Measurements from ENCODE around the gene CABLES2.

CABLES2 gene

DNA sequence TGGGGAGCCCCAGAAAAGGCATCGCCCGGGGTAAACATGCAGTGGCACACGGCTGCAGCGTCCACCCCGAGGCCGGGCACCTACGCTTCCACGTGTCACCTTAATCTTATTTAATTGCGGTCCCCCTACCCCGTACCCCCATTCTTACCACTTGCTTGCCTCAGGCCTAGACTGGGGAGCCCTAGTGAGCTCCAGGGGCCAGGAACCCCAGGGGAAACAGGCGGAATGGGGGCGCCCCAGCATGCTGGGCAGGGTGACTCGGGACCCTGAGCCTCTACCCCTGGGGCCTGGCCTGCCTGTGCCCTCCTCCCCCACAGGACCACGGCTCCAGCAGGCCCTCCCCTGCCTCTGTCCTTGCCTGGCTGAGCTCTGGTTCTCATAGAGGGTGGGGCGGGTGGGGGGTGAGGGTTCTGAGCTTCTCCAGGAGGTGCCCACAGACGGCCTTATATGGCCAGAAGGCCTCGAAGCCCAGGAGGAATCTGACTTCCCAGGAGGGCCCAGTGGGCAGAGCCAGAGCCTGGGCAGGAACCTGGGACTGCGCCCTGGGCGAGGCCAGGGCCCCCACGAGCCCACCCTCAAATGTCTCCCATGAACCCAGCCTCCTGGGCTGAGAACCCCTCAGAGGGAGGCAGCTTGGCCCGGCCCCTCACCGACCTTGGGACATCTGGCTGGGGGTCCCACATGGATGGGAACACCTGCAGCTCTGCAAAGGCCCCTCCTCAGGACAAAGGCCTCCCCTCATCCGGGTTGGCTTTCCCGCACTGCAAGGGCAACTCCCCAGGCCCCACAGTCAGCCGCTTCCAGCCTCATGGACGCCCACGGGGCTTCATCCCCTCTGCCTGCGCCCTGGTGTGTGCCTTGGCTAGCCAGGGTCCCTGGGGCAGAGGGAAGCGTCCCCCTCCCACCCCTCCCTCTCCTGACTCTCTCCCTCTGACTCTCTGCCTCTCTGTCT is 34.8 kb downstream of the CABLES2 start:
- DNase-seq (ENCODE audit: low read depth in 2 of 2, low spot score in 1 of 2) = no peak

DNA sequence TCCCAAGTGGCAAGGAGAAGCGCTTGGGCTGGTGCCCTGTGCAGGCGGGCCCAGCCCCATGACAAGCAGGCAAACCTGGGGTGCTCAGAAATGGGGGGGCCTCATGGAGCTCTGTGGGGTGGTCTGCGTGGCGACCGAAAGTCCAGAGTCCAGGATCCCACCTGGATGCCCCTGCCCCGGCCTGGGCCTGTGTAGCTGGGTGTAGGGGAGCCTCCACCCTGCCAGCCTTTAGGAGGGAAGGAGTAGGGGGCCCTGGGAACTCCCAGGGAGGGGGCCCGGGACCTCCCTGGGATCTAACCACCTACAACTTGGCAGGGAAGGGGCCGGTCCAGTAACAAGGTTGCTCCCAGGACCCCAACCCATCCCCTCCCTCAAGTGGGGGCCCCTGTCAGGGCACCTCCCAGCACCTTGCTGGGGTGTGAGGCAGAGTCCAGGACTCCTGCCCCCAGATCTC is 35.5 kb downstream of the CABLES2 start:
- no peak for DNase-seq (ENCODE audit: low read depth in 2 of 2, low spot score in 1 of 2)

DNA sequence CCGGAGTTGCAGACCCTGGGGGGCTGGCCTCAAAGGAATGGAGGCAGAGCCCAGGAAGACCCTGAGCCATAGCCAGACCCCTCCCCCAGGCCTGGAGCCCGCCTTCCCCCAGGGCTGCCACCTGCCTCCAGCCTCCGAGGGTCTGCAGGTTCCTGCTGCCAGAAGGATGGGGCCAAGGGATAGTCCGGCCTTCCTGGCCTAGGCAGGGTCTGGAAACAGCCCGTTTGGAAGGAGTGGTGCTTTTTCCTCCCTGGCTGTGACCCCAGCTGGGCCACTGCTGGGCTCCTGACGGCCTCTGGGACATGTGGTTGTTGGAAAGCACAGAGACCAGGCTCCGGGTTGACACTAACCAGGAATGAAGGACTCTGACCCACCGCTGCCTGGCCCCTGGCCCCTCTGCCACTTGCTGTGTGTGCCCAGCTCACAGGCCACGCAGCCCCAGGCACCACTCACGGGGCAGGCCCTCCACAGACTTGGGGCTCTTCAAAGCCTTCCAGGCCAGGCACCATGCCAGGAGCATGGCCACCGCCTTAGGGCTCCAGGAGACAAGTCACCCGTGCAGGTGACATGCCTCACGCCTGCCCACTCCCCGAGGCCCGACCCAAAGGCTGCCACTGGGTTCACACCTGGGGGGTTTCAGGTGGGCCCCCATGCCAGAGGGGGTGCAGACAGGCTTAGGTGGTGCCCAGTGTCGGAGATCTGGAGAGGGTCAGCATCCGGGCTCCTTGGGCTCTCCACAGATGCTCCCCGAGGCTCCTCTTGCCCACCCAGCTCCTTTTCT is 36.1 kb downstream of the CABLES2 start:
- DNase-seq (ENCODE audit: low read depth in 2 of 2, low spot score in 1 of 2) = no peak

DNA sequence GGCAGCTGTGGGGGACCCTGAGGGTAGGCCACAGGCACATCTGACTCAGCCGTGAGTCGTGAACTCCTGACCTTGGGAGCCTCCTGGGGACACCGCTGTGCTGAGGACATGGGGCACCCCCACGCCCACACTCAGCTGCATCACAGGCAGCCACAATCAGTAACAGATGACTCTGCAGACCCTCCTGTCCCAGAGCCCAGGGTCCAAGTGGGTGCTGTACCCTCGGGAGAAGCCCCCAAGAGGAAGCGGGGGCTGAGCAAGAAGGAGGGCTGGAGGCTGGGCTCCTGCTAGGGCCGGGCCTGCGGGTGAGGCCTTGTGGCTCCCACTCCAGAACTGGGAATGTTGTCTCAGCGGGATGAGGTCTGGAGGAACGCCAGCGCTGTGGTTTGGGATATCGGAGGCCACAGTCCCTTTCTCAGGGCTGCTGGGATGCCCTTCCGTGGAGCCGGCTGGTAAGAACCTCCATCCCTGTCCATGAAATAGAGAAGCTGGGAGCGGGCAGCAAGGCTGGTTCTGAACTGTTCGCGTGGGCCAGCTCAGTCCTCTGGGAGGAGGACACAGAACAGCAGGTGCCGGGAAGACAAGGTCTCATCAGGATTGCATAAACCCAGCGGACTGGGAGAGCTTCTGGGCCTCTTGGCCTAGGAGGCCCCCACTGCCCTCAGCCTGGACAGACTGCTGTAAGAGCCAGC is 36.8 kb downstream of the CABLES2 start:
- peak in 1 of 2 donors; percentile 13 for DNase-seq (ENCODE audit: low read depth in 2 of 2, low spot score in 1 of 2)

DNA sequence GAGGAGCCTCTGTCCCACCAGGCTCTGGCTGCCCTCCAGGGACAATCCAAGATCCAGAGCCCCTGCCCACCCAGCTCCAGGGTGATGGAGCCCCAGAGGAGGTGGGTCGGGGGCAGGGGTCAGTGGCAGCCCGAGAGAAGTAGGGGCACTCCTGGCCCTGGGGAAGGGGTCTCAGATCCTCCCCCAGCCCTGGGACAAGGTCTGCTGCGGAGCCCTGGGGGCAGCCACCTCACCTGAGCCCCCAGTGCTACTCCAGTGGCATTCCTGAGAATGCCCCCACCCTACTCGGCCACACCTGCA is 37.3 kb downstream of the CABLES2 start:
- no peak for DNase-seq (ENCODE audit: low read depth in 2 of 2, low spot score in 1 of 2)

DNA sequence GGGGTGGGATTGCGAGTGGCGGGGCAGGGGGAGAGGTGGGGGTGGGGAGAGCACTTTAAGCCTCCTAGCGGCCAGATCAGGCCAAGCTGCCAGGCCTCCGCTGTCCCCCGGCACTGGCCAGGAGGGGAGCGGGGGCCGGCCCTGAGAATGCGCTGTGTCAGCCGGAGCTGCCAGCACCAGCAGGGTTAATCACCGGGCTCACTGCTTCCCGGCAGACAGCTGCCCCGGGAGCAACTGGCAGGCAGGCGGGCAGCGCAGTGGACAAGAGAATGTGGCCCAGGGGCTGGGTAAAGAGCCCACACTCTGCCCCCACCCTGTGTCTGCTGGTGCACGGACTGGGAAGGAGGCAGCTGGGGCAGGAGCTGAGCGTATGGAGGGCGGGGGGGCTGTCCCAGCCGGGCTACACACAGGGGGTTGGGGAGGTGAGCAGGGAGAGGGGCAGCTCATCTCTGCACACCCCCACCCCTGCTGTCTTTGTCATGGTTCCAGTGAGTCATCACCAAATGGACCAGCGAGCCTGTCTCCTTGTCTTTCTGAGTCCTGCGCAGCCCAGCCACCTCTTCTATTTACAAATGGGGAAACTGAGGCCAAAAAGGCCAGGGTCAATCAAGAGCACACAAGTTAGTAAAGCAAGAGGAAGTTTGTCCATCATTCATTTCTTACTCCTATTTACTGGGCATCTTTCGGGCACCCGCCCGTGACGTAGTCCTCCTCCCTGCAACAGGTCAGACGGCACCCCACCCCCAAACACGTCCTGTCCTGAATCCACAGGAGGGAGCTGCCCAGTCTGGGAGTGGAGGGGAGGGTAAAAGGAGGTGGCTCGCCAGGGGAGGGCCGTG is 37.9 kb downstream of the CABLES2 start:
- DNase-seq (ENCODE audit: low read depth in 2 of 2, low spot score in 1 of 2) = no peak

DNA sequence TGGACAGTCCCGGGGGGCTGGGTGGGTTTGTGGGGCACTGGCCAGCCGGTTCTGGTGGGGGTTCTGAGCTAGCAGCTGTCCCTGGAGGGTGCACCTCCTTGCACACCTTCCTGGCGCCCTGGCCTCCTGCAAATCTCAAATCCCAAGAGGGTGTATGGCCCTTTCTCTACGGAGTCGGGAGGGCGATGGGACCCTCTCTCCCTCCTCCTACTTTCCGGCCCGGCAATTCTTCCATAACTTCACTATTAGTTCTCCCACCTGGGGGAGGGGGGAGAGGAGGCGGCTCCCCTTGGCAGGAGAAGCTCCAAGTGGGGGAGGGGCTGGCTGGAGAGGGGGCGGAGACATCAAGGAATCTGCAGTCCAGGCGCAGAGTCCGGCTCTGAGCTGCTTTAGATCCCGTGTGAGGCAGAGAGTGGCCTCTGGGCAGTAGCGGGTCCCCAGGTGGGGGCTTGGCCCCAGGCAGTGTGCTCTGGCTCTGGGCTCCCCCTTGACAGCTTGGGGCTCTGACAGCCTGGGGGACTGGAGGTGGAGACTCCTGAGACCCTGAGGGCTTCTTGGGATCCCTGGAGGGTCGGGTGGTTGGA is 38.6 kb downstream of the CABLES2 start:
- DNase-seq (ENCODE audit: low read depth in 2 of 2, low spot score in 1 of 2) = no peak

DNA sequence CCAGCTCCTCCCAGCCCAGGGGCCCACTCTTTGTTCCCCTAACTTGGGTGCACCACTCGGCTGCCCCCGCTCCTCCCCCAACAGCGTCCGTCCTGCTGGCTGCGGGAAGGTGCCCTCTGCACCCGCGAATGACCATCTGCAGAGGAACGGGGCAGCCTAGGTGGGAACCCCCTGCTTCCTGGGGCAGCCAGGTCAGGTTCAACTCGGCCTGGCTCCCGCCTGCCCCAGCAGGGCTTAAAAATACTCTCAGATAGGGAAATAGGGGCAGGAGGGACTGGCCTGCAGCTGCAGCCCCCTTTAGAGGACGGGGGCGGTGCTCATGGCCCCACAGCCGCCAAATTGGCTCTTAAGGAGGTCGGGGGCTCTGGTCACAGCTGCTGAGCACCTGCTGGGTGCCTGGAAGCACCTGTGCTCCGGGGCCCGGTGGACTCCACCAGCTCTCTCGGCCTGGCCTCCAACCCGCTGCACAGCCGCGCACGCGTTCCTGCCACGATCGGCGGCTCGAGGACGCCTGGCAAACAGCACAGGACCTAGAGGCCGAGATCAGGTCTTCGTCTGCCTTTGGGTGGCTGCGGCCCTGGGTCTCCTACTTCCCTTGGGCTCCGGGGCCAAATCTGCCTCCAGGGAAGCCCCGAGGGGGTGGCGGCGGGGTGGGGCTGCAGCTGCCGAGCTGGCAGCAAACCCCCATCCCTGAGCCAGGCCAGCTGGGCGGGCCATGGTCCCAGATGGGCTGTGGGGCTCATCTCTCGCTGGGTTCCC is 39.3 kb downstream of the CABLES2 start:
- no peak for DNase-seq (ENCODE audit: low read depth in 2 of 2, low spot score in 1 of 2)

DNA sequence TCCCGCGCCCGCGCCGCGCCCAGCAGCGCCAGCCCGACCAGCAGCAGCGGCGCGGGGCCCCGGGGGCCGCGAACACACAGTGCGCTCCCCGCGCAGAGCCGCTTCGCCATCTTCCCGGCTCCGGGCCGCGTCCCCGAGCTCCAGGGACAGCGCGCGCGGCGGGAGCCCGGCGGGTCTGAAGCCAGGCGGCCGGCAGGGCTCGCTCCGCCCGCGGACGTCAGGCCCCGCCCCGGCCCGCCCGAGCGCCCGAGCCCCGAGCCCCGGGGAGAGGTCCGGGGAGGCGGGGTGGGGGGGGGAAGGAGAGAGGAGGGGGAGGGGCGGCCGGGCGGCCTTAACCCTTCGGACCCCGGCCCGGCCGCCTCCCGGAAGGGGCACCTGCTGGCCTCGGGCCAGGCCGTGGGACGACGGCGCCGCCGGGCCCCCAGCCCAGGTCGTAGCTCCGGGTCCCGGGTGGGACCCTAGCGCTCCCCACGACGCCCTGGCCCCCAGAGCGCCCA is 39.9 kb downstream of the CABLES2 start, which contains the start of gene LAMA5:
TSS of gene LAMA5 (minus strand) at position 177 of the 497 bp plus-strand sequence. CDS start at position 110, 67 bp downstream.
- DNase-seq (ENCODE audit: low read depth in 2 of 2, low spot score in 1 of 2) = no peak

DNA sequence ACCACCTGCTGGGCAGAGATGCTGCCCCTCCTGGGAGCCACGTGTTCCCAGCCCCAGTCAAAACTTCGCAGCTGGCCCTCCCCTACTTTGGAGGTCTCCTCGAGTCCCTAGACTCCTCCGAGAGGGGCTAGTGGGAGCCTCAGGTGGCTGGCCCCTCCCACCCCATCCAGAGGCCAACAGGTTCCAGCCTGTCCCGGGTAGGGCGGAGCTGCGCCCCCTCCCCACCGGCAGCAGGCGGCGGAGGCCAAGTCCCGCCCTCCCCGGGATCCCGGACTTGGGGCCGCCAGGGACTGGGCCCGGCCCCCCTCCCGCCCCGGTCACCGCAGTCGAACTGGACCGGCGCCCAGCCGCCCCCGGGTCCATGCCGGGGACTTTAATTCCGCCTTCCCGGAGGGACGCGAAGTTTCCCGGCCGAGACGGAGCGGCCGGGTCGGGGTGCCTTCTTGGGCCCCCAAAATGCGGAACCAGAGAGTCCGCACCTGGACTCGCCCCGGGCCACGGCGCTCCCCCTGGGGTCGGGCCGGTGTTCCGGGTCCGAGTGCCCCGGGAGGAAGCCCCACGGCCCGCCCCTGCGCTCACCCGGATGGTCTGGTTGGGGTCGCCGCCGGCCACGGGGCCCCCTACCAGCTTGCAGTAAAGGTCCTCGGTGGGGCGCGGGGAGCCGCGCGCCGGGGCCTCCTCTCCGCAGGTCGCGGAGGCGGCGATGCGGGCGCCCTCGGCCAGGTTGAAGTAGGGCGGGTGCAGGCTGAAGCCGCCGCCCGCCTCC is 40.5 kb downstream of the CABLES2 start:
- DNase-seq (ENCODE audit: low read depth in 2 of 2, low spot score in 1 of 2) = no peak

DNA sequence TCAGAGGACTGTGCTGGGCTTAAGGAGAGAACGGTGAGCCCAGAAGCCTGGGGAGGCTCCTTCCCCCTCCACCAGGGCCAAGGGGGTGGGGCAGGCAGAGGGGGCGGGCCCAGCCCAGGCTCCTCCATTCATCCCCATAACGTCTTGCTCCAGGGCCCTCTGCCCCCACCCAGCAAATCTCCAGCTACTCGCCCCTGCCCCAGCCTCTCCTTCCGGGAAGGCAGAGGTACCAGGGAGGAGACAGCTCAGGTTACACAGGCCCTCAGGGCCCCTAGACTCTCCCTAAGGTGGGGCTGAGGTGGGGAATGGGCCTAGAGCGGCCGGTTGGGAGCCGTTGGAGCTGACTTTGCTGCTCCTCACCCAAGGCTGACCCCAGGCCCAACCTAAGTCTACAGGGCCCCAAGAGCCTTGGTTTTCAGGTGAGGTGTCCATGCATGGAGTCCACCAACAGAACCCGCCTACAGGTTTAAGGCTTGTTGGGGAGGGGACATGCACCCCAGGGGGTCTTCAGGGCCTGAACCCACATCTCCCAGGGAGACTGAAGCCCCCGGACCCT is 41.2 kb downstream of the CABLES2 start:
- no peak for DNase-seq (ENCODE audit: low read depth in 2 of 2, low spot score in 1 of 2)

DNA sequence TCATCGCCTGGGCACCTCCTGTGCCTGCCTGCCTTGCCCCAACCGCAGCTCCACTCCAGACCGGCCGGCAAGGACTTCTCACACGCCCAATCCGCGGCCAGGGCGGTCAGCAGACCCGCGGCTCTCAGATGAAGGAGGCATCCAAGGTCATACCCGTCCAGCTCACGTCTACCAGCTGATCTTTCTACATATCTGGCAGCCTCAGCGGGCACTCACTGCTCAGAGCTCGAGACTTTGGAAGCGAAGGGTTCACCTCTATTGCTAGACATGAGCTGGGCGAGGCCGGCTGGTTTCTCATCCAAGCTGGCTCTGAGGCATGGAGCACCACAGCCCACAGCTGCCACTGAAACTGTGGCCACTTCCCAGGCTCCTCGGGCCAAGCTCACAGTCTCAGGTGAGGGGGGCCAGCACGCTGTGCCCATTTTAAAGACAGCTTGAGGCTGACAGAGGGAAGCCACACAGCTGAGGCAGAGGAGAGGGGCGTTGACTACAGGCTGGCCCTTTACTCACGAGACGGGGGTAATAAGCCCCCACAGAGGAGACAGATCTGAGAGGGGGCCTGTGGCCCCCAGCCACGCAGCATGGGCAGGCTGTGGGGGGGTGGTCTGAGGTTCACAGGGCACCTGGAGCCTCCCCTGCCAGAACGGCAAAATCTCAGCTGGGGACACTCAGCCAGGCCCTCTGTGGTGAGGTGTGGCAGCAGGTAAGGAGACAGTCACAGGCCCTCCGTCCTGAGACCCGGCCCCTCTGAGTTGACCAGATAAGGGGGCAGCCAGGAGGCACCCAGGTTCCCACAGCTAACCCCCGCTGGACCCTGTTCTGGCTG is 42.0 kb downstream of the CABLES2 start:
- DNase-seq (ENCODE audit: low read depth in 2 of 2, low spot score in 1 of 2) = no peak

DNA sequence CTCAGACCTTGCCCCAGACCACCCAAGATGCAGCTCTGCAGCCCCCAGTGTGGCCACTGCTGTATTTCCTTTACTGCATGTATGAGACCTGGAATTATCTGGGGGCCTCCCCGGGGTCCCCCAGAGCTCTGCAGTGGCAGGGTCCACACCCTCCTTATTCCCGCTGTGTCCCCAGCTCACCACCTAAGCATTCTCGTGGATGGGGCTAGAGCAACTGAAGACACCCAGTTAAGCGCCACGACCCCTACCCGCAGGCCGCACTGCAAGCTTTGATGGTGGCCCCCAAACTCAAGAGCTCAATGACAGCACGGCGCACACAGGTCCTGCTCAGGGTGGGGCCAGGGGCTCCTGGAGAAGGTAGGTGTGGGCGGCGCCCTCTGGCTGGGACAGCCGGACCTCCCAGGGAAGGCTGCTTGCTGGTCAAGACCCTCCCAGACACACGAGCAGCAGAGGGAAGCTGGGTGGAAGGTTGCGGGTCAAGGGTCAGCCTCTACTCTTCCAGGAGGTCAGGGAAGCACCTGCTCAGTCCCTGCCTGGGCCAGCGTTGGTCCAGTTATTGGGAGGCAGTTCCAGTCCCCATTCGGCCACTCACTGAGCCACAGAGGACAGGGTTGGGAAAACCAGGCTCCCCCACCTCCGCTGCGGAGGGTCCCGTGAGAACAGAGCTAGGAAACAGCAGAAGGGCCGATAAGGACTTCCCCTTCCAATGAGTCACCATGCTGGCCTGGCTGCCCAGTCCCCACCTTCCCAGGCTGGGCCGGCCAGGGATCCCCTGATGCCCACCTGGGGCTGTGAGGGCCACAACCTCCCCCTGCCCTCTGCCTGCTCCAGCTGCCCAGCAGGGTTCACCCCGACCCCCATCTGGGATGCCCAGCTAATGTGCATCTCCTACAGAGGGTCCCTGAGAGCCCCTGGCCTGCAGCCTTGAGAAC is 42.9 kb downstream of the CABLES2 start:
- DNase-seq (ENCODE audit: low read depth in 2 of 2, low spot score in 1 of 2) = no peak

DNA sequence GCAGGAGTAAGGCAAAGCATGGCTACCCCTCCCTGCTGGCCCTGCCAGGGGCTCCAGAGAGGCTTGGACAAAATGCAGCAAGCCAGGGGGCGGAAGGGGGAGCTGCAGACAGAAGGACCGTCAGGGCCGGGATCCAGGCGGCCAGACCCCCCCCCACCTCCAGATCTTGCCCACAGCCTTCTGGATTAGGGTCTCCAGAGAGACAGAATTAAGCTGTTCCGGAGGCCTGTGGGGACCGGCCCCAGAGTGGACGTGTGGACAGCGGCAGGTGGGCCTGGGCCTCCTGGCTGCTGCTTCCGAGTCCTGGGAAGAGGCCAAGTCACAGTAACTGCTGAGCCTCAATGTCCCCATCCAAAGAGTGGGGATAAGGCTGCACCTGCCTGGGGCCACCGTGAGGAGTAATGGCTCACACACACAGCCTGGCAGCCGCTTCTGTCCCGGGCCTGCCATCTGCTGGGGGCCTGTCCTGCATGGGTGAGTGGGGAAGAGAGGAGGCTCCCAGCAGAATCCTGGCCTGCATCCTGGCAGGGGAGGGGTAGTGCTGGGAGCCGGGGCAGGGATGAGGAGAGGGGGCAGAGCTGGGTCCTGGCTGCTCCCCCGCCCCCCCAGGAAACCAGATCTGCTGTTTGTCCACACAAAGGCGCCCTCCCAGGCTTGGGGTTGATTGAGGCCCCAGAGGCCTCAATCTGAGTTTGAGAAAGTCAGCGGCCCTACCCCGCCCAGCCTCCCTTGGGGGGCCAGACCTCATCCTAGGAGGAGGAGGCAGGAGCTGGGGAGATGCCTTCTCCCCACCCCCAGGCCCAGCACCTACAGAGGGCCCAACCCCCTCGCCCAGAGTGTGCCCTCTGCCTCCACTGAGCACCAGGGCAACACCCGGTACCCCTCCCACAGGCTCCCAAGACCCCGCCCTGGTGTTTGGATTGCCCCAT is 43.8 kb downstream of the CABLES2 start:
- no peak for DNase-seq (ENCODE audit: low read depth in 2 of 2, low spot score in 1 of 2)

DNA sequence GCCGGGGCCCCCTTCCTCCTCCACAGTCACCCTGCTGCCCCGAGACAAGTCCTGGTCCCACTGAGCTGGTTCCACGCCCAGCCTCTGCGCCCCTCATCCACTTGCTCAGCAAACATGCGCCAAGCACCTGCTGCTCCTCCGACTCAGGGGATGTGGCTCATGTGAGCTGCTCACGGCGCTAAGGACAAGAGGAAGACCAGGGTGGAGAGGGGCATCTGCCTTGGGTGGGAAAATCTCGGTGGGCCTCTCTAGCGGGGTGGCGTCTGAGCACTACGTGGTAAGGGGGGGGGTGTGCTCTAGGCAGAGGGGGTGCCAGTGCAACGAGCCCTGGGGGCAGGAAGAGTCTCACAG is 44.5 kb downstream of the CABLES2 start:
- no peak for DNase-seq (ENCODE audit: low read depth in 2 of 2, low spot score in 1 of 2)
